Measurements from ENCODE around the gene C3orf33. TPM values are rescaled to one million over a fixed set of nuclear protein-coding genes. Genes with fewer than 3 reads are reported as not detected.

Gene C3orf33
- polyA plus RNA-seq, 2 of the 4 experiments (the other 2 are of a cell fraction), result 8.3 to 11.1 TPM

DNA sequence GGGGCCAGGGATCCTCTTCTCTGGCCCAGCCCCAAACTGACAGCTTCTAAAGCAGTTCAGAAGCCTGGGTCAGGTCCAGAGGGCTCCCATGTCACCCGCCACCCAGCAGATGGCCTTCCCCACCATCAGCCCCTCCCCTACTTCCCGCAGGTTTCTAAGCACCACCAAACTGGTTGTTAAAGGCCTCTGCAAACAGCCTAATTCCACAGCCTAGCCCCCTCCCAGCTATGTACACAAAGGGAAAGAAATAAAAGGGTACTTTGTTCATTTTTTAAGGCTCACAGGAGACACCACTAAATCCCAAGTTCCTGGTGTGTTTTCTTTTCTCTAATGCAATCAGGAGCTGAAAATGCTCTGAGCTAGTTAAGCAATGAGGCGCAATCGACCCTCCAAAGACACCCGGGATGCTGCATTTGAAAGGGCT lies 91.8 kb downstream of the C3orf33 start (continued):
- TF ChIP-seq, protein P1, sequence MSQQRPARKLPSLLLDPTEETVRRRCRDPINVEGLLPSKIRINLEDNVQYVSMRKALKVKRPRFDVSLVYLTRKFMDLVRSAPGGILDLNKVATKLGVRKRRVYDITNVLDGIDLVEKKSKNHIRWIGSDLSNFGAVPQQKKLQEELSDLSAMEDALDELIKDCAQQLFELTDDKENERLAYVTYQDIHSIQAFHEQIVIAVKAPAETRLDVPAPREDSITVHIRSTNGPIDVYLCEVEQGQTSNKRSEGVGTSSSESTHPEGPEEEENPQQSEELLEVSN (IDR thresholded peaks at IDR 0.05; ENCODE audit: borderline replicate concordance, low read depth), result no peak
- TF ChIP-seq, protein P2, sequence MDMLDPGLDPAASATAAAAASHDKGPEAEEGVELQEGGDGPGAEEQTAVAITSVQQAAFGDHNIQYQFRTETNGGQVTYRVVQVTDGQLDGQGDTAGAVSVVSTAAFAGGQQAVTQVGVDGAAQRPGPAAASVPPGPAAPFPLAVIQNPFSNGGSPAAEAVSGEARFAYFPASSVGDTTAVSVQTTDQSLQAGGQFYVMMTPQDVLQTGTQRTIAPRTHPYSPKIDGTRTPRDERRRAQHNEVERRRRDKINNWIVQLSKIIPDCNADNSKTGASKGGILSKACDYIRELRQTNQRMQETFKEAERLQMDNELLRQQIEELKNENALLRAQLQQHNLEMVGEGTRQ (IDR thresholded peaks at IDR 0.05), result no peak
- TF ChIP-seq MYC (IDR thresholded peaks at IDR 0.05; ENCODE audit: borderline replicate concordance, low read length), result no peak
- TF ChIP-seq, protein P3, sequence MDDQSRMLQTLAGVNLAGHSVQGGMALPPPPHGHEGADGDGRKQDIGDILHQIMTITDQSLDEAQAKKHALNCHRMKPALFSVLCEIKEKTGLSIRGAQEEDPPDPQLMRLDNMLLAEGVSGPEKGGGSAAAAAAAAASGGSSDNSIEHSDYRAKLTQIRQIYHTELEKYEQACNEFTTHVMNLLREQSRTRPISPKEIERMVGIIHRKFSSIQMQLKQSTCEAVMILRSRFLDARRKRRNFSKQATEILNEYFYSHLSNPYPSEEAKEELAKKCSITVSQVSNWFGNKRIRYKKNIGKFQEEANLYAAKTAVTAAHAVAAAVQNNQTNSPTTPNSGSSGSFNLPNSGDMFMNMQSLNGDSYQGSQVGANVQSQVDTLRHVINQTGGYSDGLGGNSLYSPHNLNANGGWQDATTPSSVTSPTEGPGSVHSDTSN (IDR thresholded peaks at IDR 0.05), result no peak

Other genes with a start within 250 kb of the C3orf33 start
- 11.1 and 14.8 TPM in 2 replicates for gene PLCH1, start 61.2 kb downstream of the C3orf33 start, polyA plus RNA-seq (2011; rRNA removed)
- 2.1 to 2.2 TPM (median 2.1 TPM) in 3 replicates for gene PLCH1, start 61.2 kb downstream of the C3orf33 start, polyA plus RNA-seq (2017; fragmentation: RNase III; extraction: RNeasy Plus Mini Kit Qiagen cat#74134 plus additional on column Dnase treatment)
- gene SLC33A1, start 48.1 kb upstream of the C3orf33 start, polyA plus RNA-seq (2011; rRNA removed), result 42.6 and 45.9 TPM in 2 replicates
- 16.6 to 18.9 TPM (median 17.0 TPM) in 3 replicates for gene SLC33A1, start 48.1 kb upstream of the C3orf33 start, polyA plus RNA-seq (2017; fragmentation: RNase III; extraction: RNeasy Plus Mini Kit Qiagen cat#74134 plus additional on column Dnase treatment)
- 77.2 and 114 TPM in 2 replicates for gene GMPS, start 64.4 kb upstream of the C3orf33 start, polyA plus RNA-seq (2011; rRNA removed)
- 64.7 to 79.4 TPM (median 74.4 TPM) in 3 replicates for gene GMPS, start 64.4 kb upstream of the C3orf33 start, polyA plus RNA-seq (2017; fragmentation: RNase III; extraction: RNeasy Plus Mini Kit Qiagen cat#74134 plus additional on column Dnase treatment)

Measured in A549 (cell line).